T-helper 1 cell treated with Interleukin-12 subunit alpha and Interleukin-12 subunit beta and Interleukin-4 antibody, amounts not matched to agents 30 μg/mL and 1 μg/mL, for 36 hours (primary cell): ENCODE results near the gene MAPKAPK5.
A peak's percentile ranks its signal among the peaks of the same experiment; 100 is the strongest.
"Not testable (repeated sequence)": the region's sequence is repeated elsewhere in the genome, so short reads cannot be mapped to it uniquely, and the experiment has no call there.

Experiments used
- H3K27ac Mint-ChIP-seq: one replicate; pipeline ENCODE4 v1.8.0; 2021; ENCODE audit warnings: mild to moderate bottlenecking, mixed read lengths
- H3K27me3 Mint-ChIP-seq: one replicate; pipeline ENCODE4 v1.8.0; 2021; ENCODE audit warnings: low read depth, mixed read lengths
- H3K36me3 Mint-ChIP-seq: one replicate; pipeline ENCODE4 v1.8.0; 2021; ENCODE audit warnings: low read depth, mixed read lengths
- H3K4me1 Mint-ChIP-seq: one replicate; pipeline ENCODE4 v1.8.0; 2021; ENCODE audit warnings: low read depth, mixed read lengths
- H3K4me3 Mint-ChIP-seq: one replicate; pipeline ENCODE4 v1.8.0; 2021; ENCODE audit warnings: mild to moderate bottlenecking, moderate library complexity, mixed read lengths
- H3K9me3 Mint-ChIP-seq: one replicate; pipeline ENCODE4 v1.8.0; 2021; ENCODE audit warnings: mixed read lengths

MAPKAPK5 gene

DNA sequence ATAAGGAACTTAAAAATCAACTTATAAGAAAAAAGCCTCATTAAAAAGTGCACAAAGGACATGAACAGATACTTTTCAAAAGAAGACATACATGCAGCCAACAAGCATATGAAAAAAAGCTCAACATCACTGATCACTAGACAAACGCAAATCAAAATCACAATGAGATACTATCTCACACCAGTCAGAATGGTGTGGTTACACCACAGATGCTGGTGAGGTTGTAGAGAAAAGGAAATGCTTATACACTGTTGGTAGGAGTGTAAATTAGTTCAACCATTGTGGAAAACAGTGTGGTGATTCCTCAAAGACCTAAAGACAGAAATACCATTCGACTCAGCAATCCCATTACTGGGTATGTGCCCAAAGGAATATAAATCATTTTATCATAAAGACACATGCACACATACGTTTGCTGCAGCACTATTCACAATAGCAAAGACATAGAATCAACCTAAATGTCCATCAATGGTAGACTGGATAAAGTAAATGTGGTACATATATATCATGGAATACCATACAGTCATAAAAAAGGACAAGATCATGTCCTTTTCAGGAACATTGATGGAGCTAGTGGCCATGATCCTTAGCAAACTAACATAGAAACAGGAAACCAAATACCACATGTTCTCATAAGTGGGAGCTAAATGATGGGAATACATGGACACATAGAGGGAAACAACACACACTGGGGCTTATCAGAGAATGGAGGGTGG is 109.1 kb downstream of the MAPKAPK5 start:
- peak overlapping the region; percentile 9 for H3K27ac Mint-ChIP-seq
- H3K4me3 Mint-ChIP-seq: peak overlapping the region; percentile 35
- H3K4me1 Mint-ChIP-seq: peaks cover 31% of the 10 kb centered on the region
- H3K36me3 Mint-ChIP-seq: peaks cover 28% of the 10 kb centered on the region
- H3K9me3 Mint-ChIP-seq: peaks cover 27% of the 10 kb centered on the region
- H3K27me3 Mint-ChIP-seq: not testable (repeated sequence)
